Progenitor cell of endocrine pancreas (in vitro differentiated cells): ENCODE measurements around the gene RPS27A. TPM values are rescaled to one million over a fixed set of nuclear protein-coding genes. Genes with fewer than 3 reads are reported as not detected.

Experiments used
- DNase-seq: peaks from one replicate; pipeline ENCODE4 v3.0.0; 2021; ENCODE audit warnings: low spot score; ENCODE audit not compliant: unreplicated experiment
- H3K27ac Mint-ChIP-seq: 2 replicates; pipeline ENCODE4 v1.8.0; 2021; ENCODE audit warnings: mild to moderate bottlenecking, moderate library complexity, mixed read lengths
- H3K27me3 Mint-ChIP-seq: 2 replicates; pipeline ENCODE4 v1.8.0; 2021; ENCODE audit warnings: mixed read lengths
- H3K36me3 Mint-ChIP-seq: 2 replicates; pipeline ENCODE4 v1.8.0; 2022; ENCODE audit warnings: mixed read lengths; ENCODE audit not compliant: insufficient read depth
- H3K4me1 Mint-ChIP-seq: 2 replicates; pipeline ENCODE4 v1.8.0; 2021; ENCODE audit warnings: low read depth, mixed read lengths
- H3K4me3 Mint-ChIP-seq: 2 replicates; pipeline ENCODE4 v1.8.0; 2021; ENCODE audit warnings: low read depth, mild to moderate bottlenecking, moderate library complexity, mixed read lengths
- H3K9me3 Mint-ChIP-seq: 2 replicates; pipeline ENCODE4 v1.8.0; 2021; ENCODE audit warnings: low read depth, mixed read lengths
- total RNA-seq: library from RNA; stranded (reverse); gene quantifications from 2 replicates; pipeline ENCODE4 v1.2.1, GENCODE V29; 2021
- TF ChIP-seq, protein P1 (sequence below): fragments of 200-600 bp; sonication (generic); IDR thresholded peaks from one replicate; pipeline ENCODE4 v1.5.0; 2021; ENCODE audit warnings: antibody characterized with exemption, mild to moderate bottlenecking; ENCODE audit not compliant: unreplicated experiment

RPS27A gene
- total RNA-seq, 1 donor from 2014 or later = 807 TPM

DNA sequence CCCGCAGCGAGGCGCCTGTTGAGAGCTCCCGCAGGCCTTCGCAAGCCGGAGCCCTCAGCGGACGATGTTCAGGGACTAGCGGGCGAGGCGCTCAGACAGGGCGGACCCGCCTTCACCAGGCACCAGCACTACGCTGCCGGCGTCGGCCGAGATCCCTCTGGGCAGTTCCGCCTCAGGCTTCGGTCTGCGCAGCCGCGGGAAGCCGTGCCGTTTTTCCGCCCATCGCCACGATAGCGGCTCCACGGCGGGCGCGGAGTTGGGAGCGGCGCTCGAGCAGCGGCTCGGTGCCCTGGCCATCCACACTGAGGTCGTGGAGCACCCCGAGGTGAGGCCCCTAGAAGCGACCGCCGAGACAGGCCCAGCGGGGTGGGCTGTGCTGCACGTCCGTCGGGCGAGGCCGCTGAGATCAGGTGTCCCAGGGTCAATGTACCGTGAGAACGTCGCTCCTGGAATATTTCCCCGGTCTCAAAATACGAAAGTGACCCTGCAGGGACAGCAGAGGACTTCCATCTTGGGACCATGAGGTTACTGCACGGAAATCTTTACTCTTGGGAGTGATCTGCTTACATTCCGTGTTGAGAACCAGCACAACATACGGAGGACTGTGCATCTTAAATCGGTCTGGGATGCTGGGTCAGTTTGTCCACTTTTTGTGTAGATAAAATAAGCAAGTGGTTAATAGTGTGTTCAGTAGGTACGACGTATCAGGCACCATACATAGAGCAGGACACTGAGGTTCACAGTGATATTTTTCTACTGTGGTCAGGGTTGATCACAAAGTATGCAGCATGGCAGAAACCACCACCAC, 49.8 kb downstream of the RPS27A start:
- peaks cover 2% of the 10 kb centered on the region for H3K36me3 Mint-ChIP-seq
- peaks cover 22% of the 10 kb centered on the region for H3K4me1 Mint-ChIP-seq
- TF ChIP-seq, protein P1, sequence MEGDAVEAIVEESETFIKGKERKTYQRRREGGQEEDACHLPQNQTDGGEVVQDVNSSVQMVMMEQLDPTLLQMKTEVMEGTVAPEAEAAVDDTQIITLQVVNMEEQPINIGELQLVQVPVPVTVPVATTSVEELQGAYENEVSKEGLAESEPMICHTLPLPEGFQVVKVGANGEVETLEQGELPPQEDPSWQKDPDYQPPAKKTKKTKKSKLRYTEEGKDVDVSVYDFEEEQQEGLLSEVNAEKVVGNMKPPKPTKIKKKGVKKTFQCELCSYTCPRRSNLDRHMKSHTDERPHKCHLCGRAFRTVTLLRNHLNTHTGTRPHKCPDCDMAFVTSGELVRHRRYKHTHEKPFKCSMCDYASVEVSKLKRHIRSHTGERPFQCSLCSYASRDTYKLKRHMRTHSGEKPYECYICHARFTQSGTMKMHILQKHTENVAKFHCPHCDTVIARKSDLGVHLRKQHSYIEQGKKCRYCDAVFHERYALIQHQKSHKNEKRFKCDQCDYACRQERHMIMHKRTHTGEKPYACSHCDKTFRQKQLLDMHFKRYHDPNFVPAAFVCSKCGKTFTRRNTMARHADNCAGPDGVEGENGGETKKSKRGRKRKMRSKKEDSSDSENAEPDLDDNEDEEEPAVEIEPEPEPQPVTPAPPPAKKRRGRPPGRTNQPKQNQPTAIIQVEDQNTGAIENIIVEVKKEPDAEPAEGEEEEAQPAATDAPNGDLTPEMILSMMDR = no peak
- peak; percentile 73 for DNase-seq
- H3K9me3 Mint-ChIP-seq = no peaks in the 10 kb centered on the region
- H3K27ac Mint-ChIP-seq = peak overlapping the region; percentile 98
- H3K27me3 Mint-ChIP-seq = no peaks in the 10 kb centered on the region
- H3K4me3 Mint-ChIP-seq = peak overlapping the region; percentile 82

DNA sequence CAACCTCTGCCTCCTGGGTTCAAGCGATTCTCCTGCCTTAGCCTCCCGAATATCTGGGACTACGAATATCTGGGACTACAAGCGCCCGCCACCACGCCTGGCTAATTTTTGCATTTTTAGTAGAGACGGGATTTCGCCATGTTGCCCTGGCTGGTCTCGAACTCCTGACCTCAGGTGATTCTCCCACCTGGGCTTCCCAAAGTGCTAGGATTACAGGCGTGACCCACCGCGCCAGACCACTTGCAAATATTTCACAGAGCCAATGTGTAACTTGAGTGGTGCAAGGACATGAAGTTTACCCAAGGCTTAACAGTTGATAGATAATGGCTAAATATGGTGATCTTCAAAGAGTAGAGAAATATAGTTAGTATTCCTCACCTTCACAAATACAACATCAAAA, 50.6 kb downstream of the RPS27A start:
- no peak for DNase-seq
- no peaks in the 10 kb centered on the region for H3K27me3 Mint-ChIP-seq
- peaks cover 22% of the 10 kb centered on the region for H3K4me1 Mint-ChIP-seq
- H3K27ac Mint-ChIP-seq = peak overlapping the region; percentile 30
- H3K4me3 Mint-ChIP-seq = peak overlapping the region; percentile 44
- peaks cover 2% of the 10 kb centered on the region for H3K36me3 Mint-ChIP-seq
- no peaks in the 10 kb centered on the region for H3K9me3 Mint-ChIP-seq
- TF ChIP-seq, protein P1 = no peak

Other genes with a start within 250 kb of the RPS27A start
- 246 and 265 TPM in 2 replicates for gene RTN4, start 182.2 kb upstream of the RPS27A start, total RNA-seq
- 33.8 and 43.9 TPM in 2 replicates for gene CLHC1, start 395 bp upstream of the RPS27A start, total RNA-seq
- gene MTIF2, start 36.5 kb downstream of the RPS27A start, total RNA-seq = 22.7 and 24.5 TPM in 2 replicates
- 77.1 and 81.1 TPM in 2 replicates for gene CCDC88A, start 187.2 kb downstream of the RPS27A start, total RNA-seq